SKM-1 (cell line): Measurements from ENCODE around the gene FRAT1.
"Not testable (repeated sequence)": the region's sequence is repeated elsewhere in the genome, so short reads cannot be mapped to it uniquely, and the experiment has no call there.

Source experiments
- DNase-seq: peaks from one replicate; lab custom pipeline; 2025; ENCODE audit not compliant: unreplicated experiment; lab: John Stamatoyannopoulos, UW

FRAT1 gene

GRCh38 chr10:97318772-97319651, at the start of gene FRAT1:
Gene FRAT1 (plus strand): TSS chr10:97319271. CDS start chr10:97319454, 183 bp downstream.
- peak; percentile 57 for DNase-seq

DNA sequence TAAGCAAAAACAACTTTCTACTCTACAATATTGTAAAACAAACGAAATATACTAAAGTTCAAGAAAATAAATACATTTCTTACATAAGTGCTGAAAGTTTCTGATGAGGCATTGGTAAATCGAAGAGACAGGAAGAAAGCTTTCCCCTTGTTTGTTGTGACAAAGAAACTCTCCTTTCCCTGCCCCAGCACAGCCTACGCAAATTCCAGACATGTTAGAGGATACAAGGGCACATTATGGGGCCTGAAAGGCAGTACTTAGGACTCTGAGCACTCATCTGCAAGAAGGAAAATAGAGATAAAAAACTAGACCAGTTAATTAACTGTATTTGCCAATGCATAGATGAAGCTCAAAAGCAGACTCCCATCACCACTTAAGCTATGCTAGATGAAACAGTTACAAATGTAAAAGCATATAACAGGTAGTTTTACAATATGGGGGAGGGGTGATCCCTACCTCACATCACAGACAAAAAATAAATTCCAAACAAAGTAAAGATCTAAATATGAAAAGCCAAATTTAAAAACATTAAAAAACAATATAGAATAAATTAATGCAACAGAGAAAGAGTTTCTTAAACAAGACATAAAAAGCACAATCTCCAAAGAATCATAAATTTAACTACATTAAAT, 48.4 kb upstream of the FRAT1 start:
- DNase-seq, result no peak

DNA sequence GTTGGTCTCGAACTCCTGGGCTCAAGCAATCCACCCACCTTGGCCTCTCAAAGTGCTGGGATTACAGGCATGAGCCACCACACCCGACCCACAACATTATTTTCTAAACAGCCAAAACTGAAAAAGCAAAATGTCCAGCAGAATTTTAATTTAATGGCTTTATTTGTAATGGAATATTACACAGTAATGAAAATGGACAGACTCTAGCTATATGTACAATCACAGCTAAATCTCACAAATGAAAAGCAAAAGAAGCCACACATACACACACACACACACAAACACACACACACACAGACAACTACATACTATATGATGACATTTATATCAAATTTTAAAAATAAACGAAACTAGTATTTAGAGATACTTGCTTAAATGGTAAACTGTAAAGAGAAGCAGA, 45.4 kb upstream of the FRAT1 start:
- DNase-seq, result no peak

DNA sequence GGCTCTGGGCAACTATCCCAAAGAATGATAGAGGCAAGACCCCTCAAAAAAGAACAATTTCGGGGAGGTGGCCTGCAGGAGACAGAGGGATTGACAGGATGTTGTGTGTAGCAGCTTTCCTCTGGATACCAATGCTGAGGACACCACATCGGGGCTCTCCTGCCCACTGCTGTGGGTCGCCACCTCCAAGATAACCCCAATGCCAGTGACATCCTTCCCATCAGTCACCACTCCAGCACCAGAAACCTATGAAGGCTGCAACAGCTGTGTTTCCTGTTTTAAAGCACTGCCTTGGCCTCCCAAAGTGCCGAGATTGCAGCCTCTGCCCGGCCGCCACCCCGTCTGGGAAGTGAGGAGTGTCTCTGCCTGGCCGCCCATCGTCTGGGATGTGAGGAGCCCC, 44.2 kb upstream of the FRAT1 start:
- no peak for DNase-seq

GRCh38 chr10:97277551-97277950, 41.5 kb upstream of the FRAT1 start:
- no peak for DNase-seq

- DNase-seq, result peak; percentile 18
Observed at GRCh38 chr10:97278491-97278989, 40.5 kb upstream of the FRAT1 start.

- DNase-seq, result no peak
Observed at GRCh38 chr10:97279121-97279815, 39.8 kb upstream of the FRAT1 start.

GRCh38 chr10:97280783-97281182, 38.3 kb upstream of the FRAT1 start:
- no peak for DNase-seq

DNA sequence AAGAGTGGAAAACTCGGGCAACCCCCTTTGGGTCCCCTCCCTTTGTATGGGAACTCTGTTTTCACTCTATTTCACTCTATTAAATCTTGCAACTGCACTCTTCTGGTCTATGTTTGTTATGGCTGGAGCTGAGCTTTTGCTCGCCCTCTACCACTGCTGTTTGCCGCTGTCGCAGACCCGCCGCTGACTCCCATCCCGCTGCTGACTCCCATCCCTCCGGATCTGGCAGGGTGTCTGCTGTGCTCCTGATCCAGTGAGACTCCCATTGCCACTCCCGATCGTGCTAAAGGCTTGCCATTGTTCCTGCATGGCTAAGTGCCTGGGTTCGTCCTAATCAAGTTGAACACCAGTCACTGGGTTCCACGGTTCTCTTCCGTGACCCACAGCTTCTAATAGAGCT, 29.0 kb upstream of the FRAT1 start:
- DNase-seq, result not testable (repeated sequence)

- DNase-seq, result not testable (repeated sequence)
Observed at GRCh38 chr10:97290576-97291356, 28.3 kb upstream of the FRAT1 start.

DNA sequence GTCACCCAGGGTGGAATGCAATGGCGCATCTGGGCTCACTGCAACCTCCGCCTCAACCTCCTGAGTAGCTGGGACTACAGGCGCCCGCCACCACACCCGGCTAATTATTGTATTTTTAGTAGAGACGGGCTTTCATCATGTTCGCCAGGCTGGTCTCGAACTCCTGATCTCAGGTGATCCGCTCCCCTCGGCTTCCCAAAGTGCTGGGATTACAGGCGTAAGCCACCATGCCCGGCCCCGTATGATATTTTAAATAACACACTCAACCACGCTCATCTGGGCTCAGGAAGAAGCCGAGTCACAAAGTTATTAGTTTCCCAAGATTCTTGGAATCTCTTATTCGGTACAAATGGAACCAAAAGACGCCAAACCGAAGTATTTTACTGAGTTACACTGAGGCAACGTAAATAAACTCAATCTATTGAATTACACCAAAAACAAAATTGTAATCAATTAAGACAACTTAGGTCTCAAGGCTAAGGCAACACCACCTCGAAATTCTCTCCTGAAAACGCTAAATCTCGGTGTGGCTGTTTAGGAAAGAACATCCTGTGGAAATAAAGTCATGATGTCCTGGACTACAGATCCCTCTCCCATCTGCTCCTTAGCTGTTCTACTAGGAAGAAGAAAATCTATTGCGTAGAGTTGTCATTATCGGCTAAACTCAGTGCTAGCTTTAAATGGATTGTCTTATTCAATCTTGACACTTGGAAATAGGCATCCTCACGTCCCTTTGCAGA, 27.5 kb upstream of the FRAT1 start:
- DNase-seq, result no peak

DNA sequence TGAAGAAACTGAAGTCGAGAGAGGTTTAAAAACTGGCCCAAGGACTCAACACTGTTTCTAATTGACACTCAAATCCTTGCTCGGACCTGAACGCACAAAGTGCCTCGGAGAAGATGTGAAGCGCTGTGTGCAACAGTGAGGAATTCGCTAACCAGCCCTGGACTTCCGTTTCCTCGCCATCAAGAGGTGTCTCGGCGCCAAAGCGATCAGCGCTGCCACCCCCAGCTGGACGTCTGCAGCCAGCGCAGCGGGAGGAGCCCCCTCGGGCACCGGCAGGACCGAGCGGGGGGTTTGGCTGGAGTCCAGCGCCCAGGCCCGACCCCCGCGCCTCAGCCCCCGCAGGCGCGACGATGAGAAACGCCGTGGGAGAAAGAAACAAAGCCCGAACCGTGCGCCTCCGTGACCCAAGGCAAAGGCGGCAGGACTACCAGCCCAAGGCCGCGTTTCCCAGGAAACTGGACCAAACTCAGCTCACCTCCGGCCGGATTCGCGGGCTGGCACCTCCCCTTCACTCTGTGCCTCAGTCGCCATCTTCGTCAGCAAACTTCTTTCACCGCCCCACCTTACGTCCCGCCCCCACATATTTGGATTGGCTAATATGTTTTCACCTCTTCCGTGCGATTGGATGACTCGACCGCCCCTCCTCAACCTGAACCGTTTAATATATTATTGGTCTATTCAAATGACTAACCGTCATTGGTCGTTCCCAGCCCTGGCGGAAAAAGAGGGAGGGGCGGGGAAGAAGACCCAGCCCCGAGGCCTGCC, 26.8 kb upstream of the FRAT1 start, which contains the start of gene ARHGAP19:
Gene ARHGAP19 (minus strand): TSS at position 541 of the 765 bp plus-strand sequence. CDS start 10 bp downstream, at position 531.
- peak; percentile 98 for DNase-seq

DNA sequence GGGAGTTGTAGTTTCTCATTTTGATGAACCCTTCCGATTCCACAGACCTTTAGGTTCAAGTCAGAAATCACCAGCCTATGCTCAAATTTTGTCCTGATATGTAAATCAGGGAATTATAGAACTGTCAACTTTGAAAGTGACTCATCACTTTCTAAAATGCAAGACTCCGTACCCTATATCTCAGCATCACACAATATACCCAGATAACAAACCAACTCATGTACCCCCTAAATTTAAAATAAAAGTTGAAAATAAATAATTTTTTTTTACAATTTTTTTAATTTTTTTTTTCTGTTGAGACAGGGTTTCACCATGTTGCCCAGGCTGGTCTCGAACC, 26.2 kb upstream of the FRAT1 start:
- DNase-seq, result no peak

DNA sequence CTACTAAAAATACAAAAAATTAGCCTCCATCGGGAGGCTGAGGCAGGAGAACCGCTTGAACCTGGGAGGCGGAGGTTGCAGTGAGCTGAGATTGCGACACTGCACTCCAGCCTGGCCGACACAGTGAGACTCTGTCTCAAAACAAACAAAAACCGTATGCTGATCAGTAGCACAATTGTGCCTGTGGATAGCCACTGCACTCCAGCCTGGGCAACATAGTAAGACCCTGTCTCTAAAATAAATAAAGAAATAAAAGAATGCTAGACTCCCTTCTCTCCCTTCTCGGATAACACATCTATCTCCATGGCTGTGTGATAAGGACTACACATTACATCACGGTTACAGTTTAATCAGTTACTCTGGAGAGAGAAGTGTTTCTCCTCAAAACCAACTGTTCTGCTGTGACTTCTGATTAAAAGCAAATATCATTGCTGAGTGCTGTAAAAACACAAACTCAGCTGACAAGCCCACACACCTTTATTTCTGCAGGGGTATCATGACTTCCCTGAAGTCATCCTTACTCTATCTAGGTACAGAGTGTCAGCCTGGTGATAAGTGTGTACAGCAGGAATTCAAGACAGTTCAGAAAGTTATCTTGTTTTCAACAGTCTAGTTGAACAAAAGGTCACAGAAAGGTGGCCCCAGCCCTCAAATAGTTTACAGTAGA, 21.4 kb upstream of the FRAT1 start:
- DNase-seq, result no peak

DNA sequence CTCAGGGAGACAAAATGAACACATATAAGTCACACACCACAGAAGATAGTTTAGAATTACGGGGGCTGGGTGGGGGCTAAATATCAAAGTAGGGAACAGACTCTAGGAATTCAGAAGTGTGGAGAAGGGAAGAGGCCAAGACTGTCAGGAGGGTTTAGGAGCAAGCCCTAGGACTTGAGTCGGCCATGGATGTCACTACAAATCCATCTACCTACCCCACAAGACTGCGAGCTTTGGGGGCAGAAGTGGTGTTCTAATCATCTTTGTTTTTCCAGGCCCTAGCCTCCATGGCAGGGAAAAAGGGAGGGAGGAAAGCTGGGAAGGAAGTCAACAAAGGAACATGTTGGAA, 20.9 kb upstream of the FRAT1 start:
- DNase-seq, result no peak

DNA sequence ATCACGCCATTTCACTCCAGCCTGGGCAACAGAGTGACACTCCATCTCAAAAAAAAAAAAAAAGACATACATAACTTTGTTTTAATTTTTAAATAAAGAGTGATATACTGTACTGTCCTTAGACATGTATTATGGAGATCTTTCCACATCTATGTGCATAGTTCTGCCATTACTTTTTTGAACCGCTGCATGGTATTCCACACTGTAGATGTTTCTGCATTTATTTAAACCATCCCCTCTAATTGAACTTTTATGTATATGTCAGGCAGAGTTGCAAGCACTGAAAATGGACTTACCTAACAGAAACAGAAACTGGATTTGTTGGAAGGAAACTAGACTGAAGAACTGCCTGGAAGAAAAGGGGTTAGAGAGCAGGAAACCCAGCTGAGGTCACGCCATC, 18.1 kb upstream of the FRAT1 start:
- no peak for DNase-seq

DNA sequence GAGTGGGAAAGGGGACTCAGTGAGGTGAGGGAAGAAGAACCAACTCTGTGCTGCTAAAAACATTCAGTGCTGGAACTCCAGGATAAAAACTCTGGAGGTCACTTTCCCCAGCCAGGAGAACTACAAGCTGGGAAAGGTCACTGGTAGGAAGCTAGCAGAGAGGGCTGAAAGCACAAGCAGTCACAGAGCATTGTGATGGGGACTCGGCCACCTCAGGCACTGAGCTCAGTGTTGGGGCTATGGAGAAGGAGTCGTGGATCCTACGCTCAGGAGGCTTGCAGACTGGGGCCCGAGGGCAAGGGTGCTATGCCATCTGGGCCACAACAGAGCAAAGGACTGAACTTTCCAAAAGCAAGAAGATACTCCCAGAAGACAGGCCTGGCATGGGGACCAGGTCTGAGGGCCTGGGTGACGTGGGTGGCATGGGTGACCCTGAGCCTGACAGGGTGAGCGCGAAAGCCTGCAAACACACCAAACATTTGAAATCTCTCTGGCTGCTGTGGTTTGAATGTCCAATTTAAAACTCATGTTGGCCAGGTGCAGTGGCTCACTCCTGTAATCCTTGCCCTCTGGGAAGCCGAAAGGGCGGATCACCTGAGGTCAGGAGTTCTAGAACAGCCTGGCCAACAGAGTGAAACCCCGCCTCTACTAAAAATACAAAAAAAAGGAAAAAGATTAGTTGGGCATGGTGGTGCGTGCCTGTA, 16.8 kb upstream of the FRAT1 start:
- no peak for DNase-seq

- DNase-seq, result no peak
Observed at GRCh38 chr10:97307441-97307840, 11.6 kb upstream of the FRAT1 start.
